GM18873 (cell line): ENCODE measurements around the gene CETN1.

ENCODE experiments used
- ATAC-seq: cut with Tn5 transposase; IDR thresholded peaks from one replicate; pipeline ENCODE4 v1.9.1; 2021; ENCODE audit warnings: mild to moderate bottlenecking, moderate library complexity, moderate number of reproducible peaks; ENCODE audit not compliant: unreplicated experiment, low FRiP score

CETN1 gene

DNA sequence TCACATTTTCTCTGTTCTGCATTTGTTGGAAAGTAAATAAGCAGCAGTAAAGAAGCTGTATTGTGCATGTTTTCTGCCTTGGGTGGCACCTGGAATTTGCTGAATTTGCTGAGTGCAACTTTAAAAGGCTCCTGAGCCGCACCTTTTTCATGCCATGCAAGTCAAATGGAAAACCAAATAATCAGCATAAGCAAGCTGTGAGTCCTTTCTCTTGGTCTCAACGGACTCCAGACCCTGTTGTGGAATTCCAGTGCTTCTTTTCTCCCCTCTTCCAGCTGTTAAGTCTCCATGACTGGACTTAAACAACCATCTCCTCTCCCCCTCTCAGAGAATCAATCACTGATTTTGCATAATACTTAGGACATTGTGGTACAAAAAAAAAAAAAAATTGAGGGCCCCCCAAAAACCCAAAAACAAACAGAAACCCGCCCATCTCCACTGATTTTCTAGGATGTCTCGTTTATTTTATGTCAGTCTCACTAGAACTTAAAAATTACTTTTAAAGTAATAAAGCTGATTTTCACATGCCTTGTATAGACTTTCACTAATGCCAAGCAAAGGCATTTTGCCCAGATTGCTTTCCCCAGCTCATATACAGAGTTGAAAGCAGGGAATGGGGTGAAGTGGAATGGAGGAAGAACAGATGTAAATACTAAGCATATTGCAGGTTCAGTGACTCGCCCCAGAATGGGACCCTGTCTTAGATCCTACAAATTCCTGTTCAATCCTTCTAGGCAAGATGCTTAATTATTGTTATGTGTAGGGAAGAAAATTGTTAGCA, 5.1 kb upstream of the CETN1 start:
- ATAC-seq, result no peak

- no peak for ATAC-seq
These were observed 3.3 kb upstream of the CETN1 start for GRCh38 chr18:576924-577323.

DNA sequence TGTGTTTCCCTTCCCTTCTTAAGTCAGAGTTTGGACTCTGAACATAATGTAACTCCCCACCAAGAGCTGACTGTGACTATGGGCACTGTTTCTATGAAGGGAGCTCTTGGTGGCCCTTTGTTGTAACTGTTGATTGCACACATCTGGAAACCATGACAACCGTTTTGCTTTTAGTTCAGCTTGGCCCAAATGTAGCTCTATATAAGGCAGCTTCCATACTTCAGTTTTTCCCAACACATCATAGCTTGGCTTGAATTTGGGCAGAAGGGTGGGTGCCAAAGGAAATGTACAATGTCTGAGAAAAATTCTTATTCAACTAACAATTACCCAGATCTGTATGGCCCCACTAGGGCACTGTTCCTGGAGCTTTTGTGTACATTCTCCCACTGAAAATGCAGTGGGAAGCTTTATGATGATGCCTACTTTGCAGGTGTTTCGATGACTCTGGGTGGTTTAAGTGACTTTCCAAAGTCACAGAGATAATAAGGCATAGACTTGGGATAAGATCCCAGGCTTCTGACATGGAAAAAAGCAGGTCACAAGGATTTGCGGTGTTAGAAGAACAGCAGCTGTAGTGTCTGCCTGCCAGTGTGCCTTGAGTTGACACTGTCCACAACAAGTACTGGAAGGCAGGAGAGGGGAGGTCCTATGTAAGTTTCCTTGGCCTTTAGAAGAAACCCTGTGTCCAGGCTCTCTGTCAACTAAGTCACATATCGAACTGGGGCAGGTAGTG, 2.4 kb upstream of the CETN1 start:
- no peak for ATAC-seq

- no peak for ATAC-seq
These were observed 942 bp upstream of the CETN1 start for GRCh38 chr18:579238-579637.

DNA sequence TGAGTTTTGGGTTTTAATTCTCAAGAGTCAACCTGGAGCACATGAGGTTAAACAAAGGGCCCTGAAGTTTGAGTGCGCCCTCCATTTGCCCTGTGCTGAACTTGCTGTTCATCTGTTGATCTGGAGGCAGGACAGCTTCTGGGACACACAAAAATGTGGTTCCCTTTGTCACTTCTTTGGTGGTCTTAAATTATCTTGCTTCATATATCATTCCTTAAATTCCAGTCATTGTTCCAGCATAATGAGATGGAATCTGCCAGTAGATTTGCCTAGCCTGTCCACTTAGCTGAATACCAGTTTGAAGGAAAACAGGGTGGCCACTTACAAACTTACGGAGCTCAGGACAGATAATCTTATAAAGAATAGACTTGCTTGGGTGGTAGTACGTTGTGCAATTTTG, 916 bp downstream of the CETN1 start:
- ATAC-seq, result no peak

DNA sequence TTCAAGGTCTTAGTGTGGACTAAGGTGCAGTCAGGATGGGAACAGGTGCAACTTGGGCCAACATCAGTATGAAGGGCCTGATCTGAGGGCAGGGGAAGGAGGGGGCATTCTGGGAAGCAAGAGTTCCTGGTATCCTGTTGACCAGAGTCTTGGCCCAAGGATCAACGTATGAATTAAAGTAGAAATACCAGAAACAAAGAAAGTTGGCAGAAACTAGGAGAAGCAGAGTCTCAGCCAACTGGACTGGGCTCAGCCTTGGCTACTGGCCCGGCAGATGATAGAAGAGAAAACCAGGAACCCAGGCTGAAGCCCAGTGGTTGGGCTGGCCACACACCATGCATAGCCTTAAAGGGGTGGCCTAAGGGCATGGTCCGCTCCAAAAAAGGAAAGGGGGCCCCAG, 2.3 kb downstream of the CETN1 start:
- no peak for ATAC-seq

DNA sequence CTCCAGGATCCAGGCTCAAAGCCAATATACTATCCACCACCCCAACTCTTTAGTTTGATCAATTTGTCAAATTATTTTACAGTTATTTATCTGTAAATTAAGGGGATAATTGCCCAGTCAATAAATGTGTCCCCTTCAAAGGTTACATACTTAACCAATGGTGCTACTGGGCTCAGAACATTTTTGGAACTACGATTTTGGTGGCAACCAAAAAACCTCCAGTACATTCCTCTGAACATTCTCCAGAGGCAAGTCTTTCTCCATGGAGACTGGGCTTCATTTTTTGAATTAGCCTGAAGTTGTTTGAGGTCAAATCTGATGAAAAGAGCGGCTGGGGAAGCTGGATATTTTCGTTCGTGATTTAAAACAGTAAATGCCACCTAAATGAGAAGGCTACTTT, 14.9 kb downstream of the CETN1 start:
- no peak for ATAC-seq

GRCh38 chr18:595571-595970, 15.4 kb downstream of the CETN1 start:
- ATAC-seq, result no peak

GRCh38 chr18:596288-596881, 16.2 kb downstream of the CETN1 start:
- no peak for ATAC-seq

DNA sequence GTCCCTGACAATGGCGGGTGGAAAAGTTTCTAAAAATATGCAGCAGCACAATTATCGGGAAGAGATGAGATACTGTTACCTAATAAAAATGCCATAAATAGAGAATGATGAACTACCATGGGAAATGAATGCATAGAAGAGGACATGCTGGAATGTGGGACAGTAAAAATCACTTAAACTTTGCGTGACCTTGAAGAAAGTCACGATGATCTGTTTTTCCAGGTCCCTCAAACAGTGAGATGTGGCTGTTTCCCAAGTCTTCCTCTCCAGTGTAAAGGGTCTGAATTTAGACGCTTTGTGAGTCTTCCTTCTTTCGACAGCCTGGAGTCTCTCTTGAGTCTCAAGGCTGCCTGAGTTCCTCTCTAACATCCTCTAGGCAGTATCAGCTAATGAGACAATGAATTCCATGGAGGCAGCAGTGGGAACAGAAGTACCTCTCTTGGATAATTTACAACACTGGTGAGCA, 18.0 kb downstream of the CETN1 start:
- no peak for ATAC-seq

DNA sequence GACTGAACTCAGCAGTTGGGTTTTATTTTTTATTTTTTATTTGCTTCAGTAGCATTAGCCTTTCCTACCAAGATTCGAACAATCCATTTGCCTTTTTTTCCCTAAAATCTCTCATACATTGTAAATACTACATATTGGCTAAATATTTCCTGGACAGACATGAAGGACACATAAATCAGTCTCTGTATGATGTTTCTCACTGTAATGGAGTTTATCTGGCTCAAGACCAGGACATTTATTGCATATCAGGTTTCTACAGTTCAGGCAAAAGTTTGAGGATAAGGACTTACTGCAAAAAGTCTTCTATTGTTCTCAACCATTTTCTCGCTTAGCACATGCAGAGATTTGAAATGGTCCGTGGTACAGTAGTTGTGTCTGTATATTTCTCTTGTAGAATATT, 19.9 kb downstream of the CETN1 start:
- no peak for ATAC-seq

- ATAC-seq, result no peak
These were observed 24.6 kb downstream of the CETN1 start for GRCh38 chr18:604771-605170.

GRCh38 chr18:607930-608329, 27.8 kb downstream of the CETN1 start:
- ATAC-seq, result no peak

DNA sequence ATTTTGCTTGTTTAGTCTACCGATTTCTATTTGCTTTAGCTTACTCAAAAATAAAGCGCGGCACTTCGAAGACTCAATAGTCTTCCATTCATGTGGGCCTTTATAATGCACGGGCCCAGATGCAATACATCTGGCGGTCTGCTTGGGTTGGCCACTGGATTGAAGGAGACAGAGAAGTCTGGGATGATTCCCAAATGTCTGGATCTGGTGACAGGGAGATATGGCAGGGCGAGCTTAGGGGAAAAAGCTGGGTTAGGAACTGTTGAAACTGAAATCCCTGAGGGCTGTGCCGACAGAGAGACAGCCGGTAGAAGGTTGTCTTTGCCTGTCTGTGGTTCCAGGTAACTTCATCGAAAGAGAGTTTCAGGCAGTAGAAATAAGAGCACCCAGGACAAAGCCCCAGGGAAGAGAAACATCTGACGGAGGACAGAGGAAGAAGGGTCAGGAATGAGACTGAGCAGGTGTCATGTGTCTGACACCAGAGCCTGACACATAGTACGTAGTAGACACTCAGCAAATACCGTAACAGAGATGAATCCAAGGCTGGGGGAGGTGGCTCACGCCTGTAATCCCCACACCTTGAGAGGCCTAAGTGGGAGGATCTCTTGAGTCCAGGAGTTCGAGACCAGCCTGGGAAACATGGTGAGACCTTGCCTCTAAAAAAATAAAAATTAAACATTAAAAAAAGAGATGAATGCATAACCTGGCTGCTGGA, 30.2 kb downstream of the CETN1 start:
- no peak for ATAC-seq

DNA sequence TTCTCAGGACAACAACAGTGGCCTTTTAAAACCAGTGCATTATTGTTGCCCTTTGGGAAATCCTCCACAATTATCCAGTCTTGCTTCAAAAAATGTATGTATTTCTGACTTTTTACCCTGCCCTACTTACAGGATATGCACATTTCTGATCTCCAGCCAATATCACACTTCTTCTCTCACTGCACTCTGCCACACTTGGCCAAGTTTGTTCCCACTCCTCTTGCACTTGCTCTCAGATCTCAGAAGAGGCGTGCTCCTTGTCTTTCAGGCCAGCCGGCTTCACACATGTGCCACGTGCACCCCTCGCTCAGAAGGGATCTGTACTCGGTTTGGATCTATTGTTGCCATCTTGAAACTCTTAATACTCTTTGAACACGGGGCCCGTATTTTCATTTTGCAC, 32.0 kb downstream of the CETN1 start:
- no peak for ATAC-seq

GRCh38 chr18:614193-614592, 34.0 kb downstream of the CETN1 start:
- no peak for ATAC-seq

- ATAC-seq, result no peak
These were observed 34.9 kb downstream of the CETN1 start for GRCh38 chr18:615092-615521.

- no peak for ATAC-seq
These were observed 35.6 kb downstream of the CETN1 start for GRCh38 chr18:615773-616172.

- no peak for ATAC-seq
These were observed 36.3 kb downstream of the CETN1 start for GRCh38 chr18:616380-616995.

- no peak for ATAC-seq
These were observed 37.9 kb downstream of the CETN1 start for GRCh38 chr18:617970-618504.
